K562 (cell line): ENCODE measurements around the gene CALHM2. TPM values are rescaled to one million over a fixed set of nuclear protein-coding genes. Genes with fewer than 3 reads are reported as not detected.

Experiments
- ARID1B ChIP-seq: fragments of 450-650 bp; IDR thresholded peaks from 2 replicates; pipeline ENCODE4 v1.6.1; 2016; ENCODE audit warnings: antibody characterized with exemption, mild to moderate bottlenecking, inconsistent platforms
- CBFA2T3 ChIP-seq: fragments of 450-650 bp; IDR thresholded peaks from 2 replicates; pipeline ENCODE4 v1.6.1; 2017
- CEBPG ChIP-seq, 3 experiments: fragments of 200-800 bp in 1 of 3; sonication (Bioruptor generic) in 1 of 3; sonication (generic) in 1 of 3; formaldehyde crosslinking in 1 of 3; IDR thresholded peaks in 2 of 3; conservative IDR thresholded peaks in 1 of 3; 2 replicates each; pipeline versions ENCODE4 v1.6.1 to v1.8.0; 2016 to 2022; ENCODE audit warnings: missing compliant biosample characterization in 2 of 3, missing genetic modification characterization in 2 of 3, mild to moderate bottlenecking in 1 of 3, missing genetic modification reagents in 1 of 3
- DIDO1 ChIP-seq: fragments of 450-650 bp; IDR thresholded peaks from 2 replicates; pipeline ENCODE4 v1.6.1; 2016; ENCODE audit warnings: low read depth, missing biosample characterization, missing genetic modification characterization
- EP300 ChIP-seq: IDR thresholded peaks from 2 replicates; pipeline ENCODE4 v1.6.1; 2012; ENCODE audit warnings: low read length, improper control_type of control experiment
- ETV1 ChIP-seq: fragments of 450-650 bp; conservative IDR thresholded peaks from 2 replicates; pipeline ENCODE4 v1.6.1; 2016; ENCODE audit warnings: missing genetic modification characterization, control low read depth, low read depth, missing compliant biosample characterization
- GABPA ChIP-seq: fragments of 200-800 bp; sonication (Bioruptor generic); conservative IDR thresholded peaks from 2 replicates; pipeline ENCODE4 v1.6.1; 2016; ENCODE audit warnings: low read depth, missing genetic modification characterization, missing compliant biosample characterization
- JUNB ChIP-seq: fragments of 450-650 bp; formaldehyde crosslinking; conservative IDR thresholded peaks from 2 replicates; pipeline ENCODE4 v1.4.0; 2020; ENCODE audit warnings: mild to moderate bottlenecking
- MCM3 ChIP-seq: fragments of 450-650 bp; IDR thresholded peaks from 2 replicates; pipeline ENCODE4 v1.6.1; 2016
- PHTF2 ChIP-seq: fragments of 250-450 bp; sonication (Bioruptor Pico); IDR thresholded peaks from 2 replicates; pipeline ENCODE4 v1.5.0; 2021; ENCODE audit warnings: mild to moderate bottlenecking
- RBFOX2 ChIP-seq: fragments of 200-400 bp; formaldehyde crosslinking; IDR thresholded peaks from 2 replicates; pipeline ENCODE4 v1.6.1; 2017; ENCODE audit warnings: low read depth, mild to moderate bottlenecking, low read length, moderate library complexity
- RFX5 ChIP-seq: IDR thresholded peaks from 2 replicates; pipeline ENCODE4 v1.6.1; 2011; ENCODE audit warnings: low read depth, mild to moderate bottlenecking, improper control_type of control experiment, low read length
- SRSF3 ChIP-seq: fragments of 200-400 bp; formaldehyde crosslinking; IDR thresholded peaks from 2 replicates; pipeline ENCODE4 v1.6.1; 2016; ENCODE audit warnings: mild to moderate bottlenecking, low read length, moderate library complexity; ENCODE audit not compliant: insufficient read depth
- ZKSCAN8 ChIP-seq: fragments of 200-800 bp; sonication (Bioruptor generic); IDR thresholded peaks from 2 replicates; pipeline ENCODE4 v1.6.1; 2016; ENCODE audit warnings: missing genetic modification characterization, missing compliant biosample characterization
- ZNF384 ChIP-seq: IDR thresholded peaks from 2 replicates; pipeline ENCODE4 v1.6.1; 2012; ENCODE audit warnings: low read depth, low read length, improper control_type of control experiment
- ZNF75A ChIP-seq: fragments of 450-650 bp; formaldehyde crosslinking; IDR thresholded peaks from 2 replicates; pipeline ENCODE4 v1.4.0; 2020; ENCODE audit warnings: mild to moderate bottlenecking
- polyA plus RNA-seq, 8 experiments: library from polyadenylated mRNA; depleted of rRNA in 4 of 8; stranded (reverse) in 5 of 8; unstranded in 3 of 8; fragments of >200 nt; fragmentation: Nextera tagmentation in 2 of 8; fragmentation: Illumina TruSeq in 1 of 8; extraction: Ambion mirVana in 2 of 8; extraction: Trizol in 1 of 8; gene quantifications; 2 replicates each; pipeline versions ENCODE4 v1.2.1 to v1.2.3, GENCODE V29; 2011 to 2014; ENCODE audit warnings: inconsistent platforms in 1 of 8, missing spikeins in 1 of 8
- total RNA-seq, 7 experiments: library from RNA; depleted of rRNA in 6 of 7; stranded (reverse); fragments of >200 nt in 6 of 7; fragmentation: Illumina TruSeq in 2 of 7; extraction: Trizol in 2 of 7; gene quantifications; 2 replicates each; pipeline versions ENCODE4 v1.2.1 to v1.2.3, GENCODE V29; 2011 to 2021; ENCODE audit warnings: low replicate concordance in 1 of 7
- TF ChIP-seq, protein P1 (sequence below), 3 experiments: fragments of 200-800 bp in 1 of 3; fragments of 250-450 bp in 1 of 3; fragments of 450-650 bp in 1 of 3; sonication (Bioruptor Pico) in 1 of 3; sonication (Bioruptor generic) in 1 of 3; formaldehyde crosslinking in 1 of 3; IDR thresholded peaks; 2 replicates each; pipeline versions ENCODE4 v1.6.1 to v1.8.0; 2016 to 2022; ENCODE audit warnings: mild to moderate bottlenecking in 2 of 3, missing genetic modification characterization in 2 of 3, missing compliant biosample characterization in 1 of 3, moderate library complexity in 1 of 3
- TF ChIP-seq, protein P2 (sequence below): fragments of 250-450 bp; sonication (Bioruptor Pico); IDR thresholded peaks from 2 replicates; pipeline ENCODE4 v1.5.0; 2021; ENCODE audit warnings: mild to moderate bottlenecking, moderate library complexity
- TF ChIP-seq, protein P3 (sequence below), 2 experiments: fragments of 250-450 bp in 1 of 2; fragments of 450-650 bp in 1 of 2; sonication (Bioruptor Pico) in 1 of 2; IDR thresholded peaks; 2 replicates each; pipeline versions ENCODE4 v1.6.1 to v1.8.0; 2016 to 2021; ENCODE audit warnings: mild to moderate bottlenecking in 2 of 2, moderate library complexity in 2 of 2, missing compliant biosample characterization in 1 of 2, missing genetic modification characterization in 1 of 2

The CALHM2 gene
- total and polyA plus RNA-seq, 9 of the 15 experiments (the other 6 are each of a cell fraction or from before 2014, with no cell fraction given), result 0.08 to 0.14 (median 0.13) TPM; not detected in 6

DNA sequence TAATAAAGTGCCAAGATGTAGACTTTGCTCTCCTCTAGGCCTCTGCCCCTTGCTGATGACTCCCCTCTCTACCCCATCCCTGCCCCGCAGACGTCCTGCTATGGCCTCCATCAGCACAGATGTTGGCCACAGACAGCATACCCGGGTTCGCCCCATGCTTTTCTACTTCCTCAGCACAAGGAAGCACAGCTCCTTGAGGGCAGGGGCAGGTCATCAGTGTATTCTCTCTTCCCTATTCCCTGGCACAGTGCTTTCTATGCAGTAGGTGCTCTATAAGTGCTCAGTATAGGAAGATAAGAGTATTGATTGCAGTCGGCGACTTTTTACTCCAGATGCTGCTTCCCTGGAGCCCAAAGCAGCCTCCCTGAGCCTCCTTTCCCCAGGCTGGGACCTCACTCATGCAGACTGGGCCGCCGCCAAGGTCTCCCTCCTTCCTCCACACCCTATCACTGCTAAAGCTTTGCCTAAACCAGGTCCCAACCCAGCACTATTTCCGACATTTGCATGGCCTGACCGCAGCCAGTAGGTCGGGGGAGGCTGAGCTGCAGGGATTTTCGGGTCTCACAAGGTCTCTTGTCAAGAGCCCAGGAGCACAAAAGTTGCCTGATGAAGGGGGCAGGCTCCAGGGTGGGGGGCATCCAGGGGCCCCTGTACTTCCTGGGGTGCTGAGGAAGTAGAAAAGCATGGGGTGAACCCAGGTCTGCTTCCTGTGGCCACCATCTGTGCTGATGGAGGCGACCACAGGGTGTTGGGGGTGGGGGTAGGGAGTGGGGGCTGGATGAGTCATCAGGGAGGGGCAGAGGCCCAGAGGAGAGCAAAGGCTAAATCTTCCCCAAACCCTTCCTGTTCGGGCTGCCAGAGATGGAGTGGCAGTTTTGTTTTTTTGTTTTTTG lies 18.8 kb upstream of the CALHM2 start (continued):
- TF ChIP-seq, protein P1, sequence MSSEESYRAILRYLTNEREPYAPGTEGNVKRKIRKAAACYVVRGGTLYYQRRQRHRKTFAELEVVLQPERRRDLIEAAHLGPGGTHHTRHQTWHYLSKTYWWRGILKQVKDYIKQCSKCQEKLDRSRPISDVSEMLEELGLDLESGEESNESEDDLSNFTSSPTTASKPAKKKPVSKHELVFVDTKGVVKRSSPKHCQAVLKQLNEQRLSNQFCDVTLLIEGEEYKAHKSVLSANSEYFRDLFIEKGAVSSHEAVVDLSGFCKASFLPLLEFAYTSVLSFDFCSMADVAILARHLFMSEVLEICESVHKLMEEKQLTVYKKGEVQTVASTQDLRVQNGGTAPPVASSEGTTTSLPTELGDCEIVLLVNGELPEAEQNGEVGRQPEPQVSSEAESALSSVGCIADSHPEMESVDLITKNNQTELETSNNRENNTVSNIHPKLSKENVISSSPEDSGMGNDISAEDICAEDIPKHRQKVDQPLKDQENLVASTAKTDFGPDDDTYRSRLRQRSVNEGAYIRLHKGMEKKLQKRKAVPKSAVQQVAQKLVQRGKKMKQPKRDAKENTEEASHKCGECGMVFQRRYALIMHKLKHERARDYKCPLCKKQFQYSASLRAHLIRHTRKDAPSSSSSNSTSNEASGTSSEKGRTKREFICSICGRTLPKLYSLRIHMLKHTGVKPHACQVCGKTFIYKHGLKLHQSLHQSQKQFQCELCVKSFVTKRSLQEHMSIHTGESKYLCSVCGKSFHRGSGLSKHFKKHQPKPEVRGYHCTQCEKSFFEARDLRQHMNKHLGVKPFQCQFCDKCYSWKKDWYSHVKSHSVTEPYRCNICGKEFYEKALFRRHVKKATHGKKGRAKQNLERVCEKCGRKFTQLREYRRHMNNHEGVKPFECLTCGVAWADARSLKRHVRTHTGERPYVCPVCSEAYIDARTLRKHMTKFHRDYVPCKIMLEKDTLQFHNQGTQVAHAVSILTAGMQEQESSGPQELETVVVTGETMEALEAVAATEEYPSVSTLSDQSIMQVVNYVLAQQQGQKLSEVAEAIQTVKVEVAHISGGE (CRISPR knock-in tag; IDR thresholded peaks at IDR 0.05), result 0 out of 6 replicates have a peak, but pooled peaks of 1 of the 3 experiments have one; percentile 25
- TF ChIP-seq ZNF75A (no peak), ZKSCAN8 (CRISPR knock-in tag) (peak; percentile 93), PHTF2 (CRISPR knock-in tag) (no peak), ETV1 (tag) (0 out of 2 replicates have a peak, but pooled peaks have one; percentile 31), SRSF3 (no peak), RFX5 (no peak), CBFA2T3 (peak; percentile 13), ARID1B (peak; percentile 23; the same call in 1 of the 2 replicates), CEBPG (CRISPR knock-in tag; IDR thresholded peaks at IDR 0.05) (no peak), CEBPG (tag; conservative IDR thresholded peaks at IDR 0.05 in 1 of 2, IDR thresholded peaks at IDR 0.05 in 1 of 2) (no peak), RBFOX2 (0 out of 2 replicates have a peak, but pooled peaks have one; percentile 25), DIDO1 (tag) (no peak), GABPA (tag) (peak; percentile 74), JUNB (CRISPR knock-in tag) (no peak), MCM3 (no peak), ZNF384 (no peak), EP300 (0 out of 2 replicates have a peak, but pooled peaks have one; percentile 9)
- TF ChIP-seq, protein P2, sequence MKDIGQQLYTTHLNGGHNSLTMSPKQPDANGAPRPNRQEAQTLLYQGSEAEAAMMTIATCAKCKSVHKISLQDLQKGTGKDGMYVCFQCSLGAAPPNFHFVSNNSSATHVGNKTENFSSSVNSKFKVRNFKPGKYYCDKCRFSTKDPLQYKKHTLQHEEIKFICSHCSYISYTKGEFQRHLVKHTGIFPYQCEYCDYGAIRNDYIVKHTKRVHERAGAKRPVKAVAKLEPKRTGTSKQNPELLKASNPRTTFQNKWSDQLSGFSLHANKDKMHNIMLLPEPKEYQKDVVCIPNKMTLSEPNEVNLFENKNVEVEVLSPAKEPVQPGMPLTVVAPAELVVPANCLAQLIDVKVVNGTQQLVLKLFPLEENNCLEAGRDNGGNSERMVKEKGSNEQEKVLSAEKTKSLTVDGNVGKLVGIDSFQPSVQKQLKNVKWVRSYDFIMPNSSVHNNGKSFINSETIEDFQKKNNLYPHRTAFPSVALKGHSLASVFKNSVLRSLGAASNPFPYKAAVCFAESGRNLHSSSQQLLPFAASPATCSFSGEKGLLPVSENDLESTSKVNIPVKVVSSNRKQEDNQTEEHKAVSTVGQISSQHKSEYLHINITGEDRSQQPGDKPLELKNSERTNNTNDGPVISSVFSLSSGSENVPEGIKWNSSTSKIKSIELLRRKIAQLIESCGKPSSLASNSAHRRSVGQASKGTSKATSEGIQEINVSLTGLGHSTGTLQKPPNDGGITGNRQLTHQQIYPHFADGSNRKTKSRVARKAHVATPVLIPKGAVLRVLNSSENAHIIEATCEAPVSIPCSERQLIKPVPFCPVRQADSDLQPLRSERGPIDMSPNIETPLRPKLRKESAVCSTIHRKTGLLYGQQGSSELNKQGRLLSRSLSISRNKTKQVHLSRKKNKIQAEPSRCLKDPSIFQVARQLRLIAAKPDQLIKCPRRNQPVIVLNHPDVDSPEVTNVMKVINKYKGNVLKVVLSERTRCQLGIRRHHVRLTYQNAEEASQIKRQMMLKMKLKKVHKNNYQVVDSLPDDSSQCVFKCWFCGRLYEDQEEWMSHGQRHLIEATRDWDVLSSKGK (CRISPR knock-in tag), result no peak
- TF ChIP-seq, protein P3, sequence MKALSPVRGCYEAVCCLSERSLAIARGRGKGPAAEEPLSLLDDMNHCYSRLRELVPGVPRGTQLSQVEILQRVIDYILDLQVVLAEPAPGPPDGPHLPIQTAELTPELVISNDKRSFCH (CRISPR knock-in tag; IDR thresholded peaks at IDR 0.05), result no peak
- TF ChIP-seq, protein P3 (tag; IDR thresholded peaks at IDR 0.05), result no peak
